Activated T-cell treated with anti-CD3 and anti-CD28 coated beads for 48 hours (primary cell): ENCODE results near the gene PDZD7.

Experiments
- DNase-seq: peaks from one replicate; pipeline ENCODE4 v3.0.0-alpha.2; 2020; ENCODE audit warnings: low read depth

PDZD7 gene

DNA sequence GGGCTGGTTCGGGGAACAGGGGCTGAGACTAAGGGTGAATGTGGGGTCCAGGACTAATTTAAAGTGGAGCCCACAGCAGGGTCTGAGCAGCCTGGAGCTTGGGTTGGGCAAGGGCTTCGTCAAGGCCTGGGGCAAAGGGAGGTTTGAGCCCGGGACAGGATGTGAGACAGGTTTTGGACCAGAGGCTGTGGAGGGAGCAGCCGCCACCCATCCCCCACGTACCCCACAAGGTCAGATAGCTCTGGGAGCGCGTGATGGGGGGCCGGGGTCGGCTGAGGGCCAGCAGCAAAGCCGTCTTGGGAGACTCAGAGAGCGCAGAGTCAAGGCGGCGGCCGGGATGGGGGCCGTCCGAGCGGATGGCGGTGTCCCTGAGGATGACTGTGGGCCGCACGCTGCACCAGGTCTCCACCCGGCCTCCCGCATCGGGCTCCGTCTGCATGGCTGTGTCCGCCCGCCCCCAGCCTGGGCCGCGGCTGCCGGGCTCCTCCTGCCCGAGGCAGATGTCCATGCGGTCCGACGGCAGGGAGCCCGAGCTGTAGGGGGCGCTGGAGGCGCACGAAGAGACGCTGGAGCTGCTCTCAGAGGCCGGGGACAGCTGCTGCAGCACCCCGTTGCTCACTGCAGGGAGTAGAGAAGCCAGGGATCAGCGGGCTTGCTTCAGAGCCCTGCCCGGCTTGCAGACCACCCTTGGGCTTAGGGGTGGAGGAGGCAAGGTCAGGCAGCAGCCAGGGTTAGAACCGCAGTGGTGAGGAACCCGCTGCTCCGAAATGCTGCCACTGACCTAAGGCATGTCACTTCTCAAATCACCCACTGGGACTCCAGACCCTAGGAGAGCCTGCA is 12.1 kb downstream of the PDZD7 start:
- DNase-seq = peak; percentile 84

GRCh38 chr10:101018118-101018599 is 12.8 kb downstream of the PDZD7 start:
- DNase-seq = no peak

- DNase-seq = no peak
Measured at GRCh38 chr10:101016814-101017213, 14.1 kb downstream of the PDZD7 start.

- DNase-seq = no peak
Measured at GRCh38 chr10:101015582-101015973, 15.4 kb downstream of the PDZD7 start.

GRCh38 chr10:101014966-101015581 is 15.9 kb downstream of the PDZD7 start:
- no peak for DNase-seq

- peak; percentile 69 for DNase-seq
Measured at GRCh38 chr10:101014230-101014884, 16.6 kb downstream of the PDZD7 start.

DNA sequence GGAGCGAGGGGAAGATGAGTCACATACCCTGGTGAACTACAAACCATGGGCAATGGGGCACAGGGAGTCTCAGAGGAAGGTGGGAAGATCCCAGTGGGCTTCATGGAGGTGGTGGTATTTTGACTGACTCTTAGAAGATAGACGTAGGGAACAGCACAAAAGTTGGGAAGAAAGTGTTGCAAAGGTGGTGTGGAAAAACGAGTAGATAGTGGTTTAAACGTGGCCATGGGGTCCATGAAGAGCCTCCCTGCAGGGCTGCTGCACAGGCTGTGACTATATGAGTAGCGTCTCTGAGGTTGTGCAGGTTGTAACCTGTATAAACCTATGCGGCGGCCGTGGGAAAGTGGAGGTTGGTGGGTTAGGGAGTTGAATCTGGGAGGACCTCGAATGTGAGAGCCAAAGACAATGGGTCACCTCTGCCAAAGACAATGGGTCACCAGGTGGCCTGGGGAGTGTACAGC is 17.5 kb downstream of the PDZD7 start:
- DNase-seq = no peak

GRCh38 chr10:101012525-101013364 is 18.2 kb downstream of the PDZD7 start:
- peak; percentile 69 for DNase-seq

GRCh38 chr10:101011517-101012423 is 19.2 kb downstream of the PDZD7 start:
- DNase-seq = no peak

DNA sequence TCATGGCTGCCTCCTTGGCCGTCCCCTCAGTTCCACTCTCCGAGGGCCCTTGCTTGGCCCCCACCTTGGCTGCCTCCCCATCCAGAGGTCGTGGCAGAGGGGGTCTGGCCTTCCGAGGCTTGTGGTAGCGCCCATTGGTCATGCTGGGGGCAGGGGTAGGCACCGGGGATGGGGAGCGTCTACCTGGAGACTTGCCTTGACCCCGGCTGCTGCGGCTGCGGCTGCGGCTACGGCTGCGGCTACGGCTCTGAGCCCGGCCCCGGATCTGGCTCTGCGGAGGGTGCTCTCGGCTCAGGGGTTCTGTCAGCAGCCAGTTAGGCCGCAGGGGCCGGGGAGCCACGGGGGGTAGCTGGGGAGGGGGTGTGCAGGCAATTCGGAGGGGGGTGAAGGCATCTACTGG is 20.6 kb downstream of the PDZD7 start:
- no peak for DNase-seq

GRCh38 chr10:101008823-101009423 is 22.0 kb downstream of the PDZD7 start:
- DNase-seq = no peak

DNA sequence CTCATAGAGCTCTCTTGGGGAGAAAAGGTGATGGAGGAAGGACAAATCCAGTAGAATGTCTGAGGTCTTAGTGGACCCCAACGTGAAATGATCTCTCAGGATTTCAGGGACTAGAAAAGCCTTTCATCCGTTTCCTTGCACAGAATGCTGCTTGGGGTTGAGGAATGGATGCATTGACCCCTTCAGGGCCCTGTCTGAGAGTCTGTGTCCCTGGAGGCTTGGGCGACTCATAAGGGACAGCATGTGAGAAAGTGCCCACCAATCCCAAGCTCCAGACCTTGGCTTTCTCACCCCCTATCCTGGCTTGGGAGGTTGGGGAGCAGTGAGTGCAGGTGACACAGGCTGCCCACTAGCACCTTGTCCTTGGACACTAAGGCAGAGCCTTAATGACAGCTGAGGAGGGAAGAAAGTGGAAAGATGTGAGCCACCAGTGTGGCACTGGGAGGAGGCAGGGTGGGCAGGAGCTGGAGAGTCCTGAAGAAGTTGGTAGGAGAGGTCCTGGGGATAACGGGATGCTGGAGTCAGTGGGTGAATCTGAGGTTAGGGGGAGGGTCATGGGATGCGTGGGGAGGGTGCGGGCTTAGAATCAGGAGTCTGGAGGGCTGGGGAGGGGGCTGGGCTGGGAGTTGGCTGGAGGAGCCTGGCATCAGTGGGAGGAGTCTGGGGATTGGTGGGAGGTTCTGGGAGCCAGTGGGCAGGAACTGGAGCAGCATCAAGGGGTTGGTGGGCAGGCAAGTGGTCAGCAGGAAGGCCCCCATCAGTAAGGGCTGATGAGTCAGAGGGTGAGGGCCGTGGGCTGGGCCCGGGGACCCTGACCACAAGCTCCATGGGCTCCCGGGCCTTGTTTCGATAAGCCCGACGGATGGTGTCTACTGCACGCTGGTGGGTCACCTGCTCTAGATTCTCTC is 22.8 kb downstream of the PDZD7 start:
- DNase-seq = no peak

DNA sequence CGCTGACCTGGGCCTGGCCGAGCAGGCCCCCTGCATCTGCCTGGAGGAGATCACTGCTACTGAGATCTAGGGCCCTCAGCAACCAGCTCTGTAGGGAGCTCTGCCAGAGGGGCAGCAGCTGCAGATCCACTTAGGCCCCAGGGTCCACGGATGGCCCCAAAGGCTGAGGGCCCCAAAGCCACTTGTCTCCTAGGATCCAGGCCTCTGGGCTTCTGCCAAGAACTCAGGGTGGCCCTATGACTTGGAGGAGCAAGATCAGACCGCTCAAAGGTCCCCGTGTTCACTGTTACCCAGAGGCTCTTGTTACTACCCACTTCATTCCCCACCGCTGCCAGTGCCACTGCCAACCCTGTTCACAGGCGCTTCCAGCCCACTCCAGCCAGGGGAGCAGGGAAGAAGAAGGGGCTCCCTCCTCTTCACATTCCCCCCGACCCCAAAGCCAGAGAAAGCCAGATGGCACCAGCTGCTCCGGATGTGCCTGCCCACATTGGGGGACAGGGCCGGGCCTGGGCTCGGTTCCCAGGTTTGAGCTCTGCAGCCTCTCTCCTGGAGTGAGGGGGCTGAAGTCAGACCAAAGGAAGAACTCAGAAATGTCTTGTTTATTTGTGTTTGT is 23.7 kb downstream of the PDZD7 start:
- DNase-seq = no peak

- DNase-seq = no peak
Measured at GRCh38 chr10:101006593-101007098, 24.3 kb downstream of the PDZD7 start.

DNA sequence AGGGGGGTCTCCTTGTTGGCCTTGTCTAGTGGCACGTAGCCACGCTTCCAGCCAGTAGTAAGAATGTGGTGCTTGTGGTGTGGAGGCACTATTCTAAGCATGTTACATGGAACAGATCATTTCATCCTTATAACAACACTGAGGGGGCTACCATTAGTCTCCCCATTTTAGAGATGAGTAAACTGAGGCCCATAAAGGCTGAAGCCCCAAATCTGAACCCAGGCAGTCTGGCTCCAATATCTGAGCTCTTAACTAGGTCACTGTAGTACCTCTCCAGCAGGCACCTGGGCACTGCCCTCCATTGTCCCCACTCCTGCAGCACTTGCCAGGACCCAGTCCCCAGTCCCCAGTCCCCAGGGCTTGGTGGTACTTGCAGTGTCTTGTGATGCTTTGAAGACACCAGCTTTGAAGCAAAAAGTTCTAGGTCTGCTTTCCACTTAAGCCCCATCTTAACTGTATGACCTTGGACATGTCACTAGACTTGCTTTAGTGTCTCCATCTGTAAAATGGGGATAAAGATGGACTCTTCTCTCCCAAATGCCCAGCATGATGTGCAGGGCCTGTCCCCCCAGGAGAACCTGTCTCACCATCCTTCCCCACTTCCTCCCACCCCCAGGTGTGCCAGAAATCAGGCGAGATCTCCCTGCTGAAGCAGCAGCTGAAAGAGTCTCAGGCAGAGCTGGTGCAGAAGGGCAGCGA is 24.9 kb downstream of the PDZD7 start:
- no peak for DNase-seq

- DNase-seq = no peak
Measured at GRCh38 chr10:101005361-101005760, 25.6 kb downstream of the PDZD7 start.

GRCh38 chr10:101003639-101004206 is 27.2 kb downstream of the PDZD7 start:
- no peak for DNase-seq

- DNase-seq = no peak
Measured at GRCh38 chr10:101002456-101002855, 28.5 kb downstream of the PDZD7 start.
